WTC11 (cell line): ENCODE data around the gene CRB2. TPM values are rescaled to one million over a fixed set of nuclear protein-coding genes. Genes with fewer than 3 reads are reported as not detected.

Experiments used
- ATAC-seq: fragments of 200-7000 bp; cut with Tn5 transposase; 2 replicates; pipeline ENCODE4 v1.10.0; 2021; ENCODE audit warnings: mild to moderate bottlenecking, moderate library complexity
- CTCF ChIA-PET: fragments of 300-600 bp; sonication (Branson Sonifier 250); formaldehyde crosslinking; loops from one replicate; lab custom pipeline; 2021; ENCODE audit warnings: antibody characterized with exemption; lab: Charles Lee
- POLR2A ChIA-PET: fragments of 350-600 bp; sonication (Branson Sonifier 250); formaldehyde crosslinking; loops from one replicate; lab custom pipeline; 2021; ENCODE audit warnings: antibody characterized with exemption; lab: Charles Lee
- DNase-seq: peaks from one replicate; pipeline ENCODE4 v3.0.0; 2021; ENCODE audit warnings: low spot score
- H3K27ac Mint-ChIP-seq: 2 replicates; pipeline ENCODE4 v1.8.0; 2021; ENCODE audit warnings: mixed read lengths
- H3K27me3 Mint-ChIP-seq: 2 replicates; pipeline ENCODE4 v1.8.0; 2021; ENCODE audit warnings: low read depth, mild to moderate bottlenecking, moderate library complexity, mixed read lengths
- H3K36me3 Mint-ChIP-seq: 2 replicates; pipeline ENCODE4 v1.8.0; 2021; ENCODE audit warnings: mixed read lengths
- H3K4me1 Mint-ChIP-seq: 2 replicates; pipeline ENCODE4 v1.8.0; 2022; ENCODE audit warnings: mixed read lengths
- H3K4me3 Mint-ChIP-seq: 2 replicates; pipeline ENCODE4 v1.8.0; 2021; ENCODE audit warnings: mild to moderate bottlenecking, moderate library complexity, mixed read lengths
- H3K9me3 Mint-ChIP-seq: 2 replicates; pipeline ENCODE4 v1.8.0; 2021; ENCODE audit warnings: mixed read lengths
- ATF2 ChIP-seq: sonication (generic); formaldehyde crosslinking; IDR thresholded peaks from 2 replicates; pipeline ENCODE4 v1.8.1; 2022; ENCODE audit warnings: low read depth, missing genetic modification reagents, borderline replicate concordance
- HMGXB4 ChIP-seq: sonication (generic); formaldehyde crosslinking; IDR thresholded peaks from 2 replicates; pipeline ENCODE4 v1.8.1; 2023; ENCODE audit warnings: mild to moderate bottlenecking, moderate library complexity, missing genetic modification reagents
- JUN ChIP-seq: sonication (generic); formaldehyde crosslinking; IDR thresholded peaks from 2 replicates; pipeline ENCODE4 v1.8.0; 2023; ENCODE audit warnings: mild to moderate bottlenecking, missing genetic modification reagents
- KAT7 ChIP-seq: sonication (generic); formaldehyde crosslinking; IDR thresholded peaks from 2 replicates; pipeline ENCODE4 v1.8.1; 2023; ENCODE audit warnings: missing genetic modification reagents, mild to moderate bottlenecking, borderline replicate concordance
- MAX ChIP-seq: sonication (generic); formaldehyde crosslinking; IDR thresholded peaks from 2 replicates; pipeline ENCODE4 v1.8.0; 2022; ENCODE audit warnings: mild to moderate bottlenecking, missing genetic modification reagents
- NFYB ChIP-seq: sonication (generic); formaldehyde crosslinking; conservative IDR thresholded peaks from 2 replicates; pipeline ENCODE4 v1.8.0; 2022; ENCODE audit warnings: low read depth, missing genetic modification reagents
- NR1H2 ChIP-seq: sonication (generic); formaldehyde crosslinking; IDR thresholded peaks from 2 replicates; pipeline ENCODE4 v1.9.0; 2021; ENCODE audit warnings: mild to moderate bottlenecking, moderate library complexity, missing genetic modification reagents
- SOX15 ChIP-seq: fragments of 250-450 bp; sonication (Bioruptor Pico); IDR thresholded peaks from 2 replicates; pipeline ENCODE4 v1.9.0; 2021; ENCODE audit warnings: mild to moderate bottlenecking
- ZNF138 ChIP-seq: sonication (generic); formaldehyde crosslinking; conservative IDR thresholded peaks from 2 replicates; pipeline ENCODE4 v1.8.1; 2022; ENCODE audit warnings: mild to moderate bottlenecking, moderate library complexity, missing genetic modification reagents
- ZNF219 ChIP-seq: sonication (generic); formaldehyde crosslinking; IDR thresholded peaks from 2 replicates; pipeline ENCODE4 v1.8.0; 2023; ENCODE audit warnings: missing genetic modification reagents, mild to moderate bottlenecking, borderline replicate concordance
- ZNF532 ChIP-seq: fragments of 250-450 bp; sonication (Bioruptor Pico); IDR thresholded peaks from 2 replicates; pipeline ENCODE4 v1.9.0; 2021; ENCODE audit warnings: mild to moderate bottlenecking, borderline replicate concordance
- total RNA-seq: library from RNA; stranded (reverse); gene quantifications from 3 replicates; pipeline ENCODE4 v1.2.3, GENCODE V29; 2021

Gene CRB2
- total RNA-seq, 1 experiment from 2014 or later, result 3.5 TPM

GRCh38 chr9:123421801-123422455 lies 65.9 kb downstream of the CRB2 start:
- peaks cover 41% of the 10 kb centered on the region for H3K4me1 Mint-ChIP-seq
- H3K27ac Mint-ChIP-seq, result peak overlapping the region; percentile 48; the same call in 1 of the 2 replicates

More at GRCh38 chr9:123421801-123422455, 65.9 kb downstream of the CRB2 start:
- Mint-ChIP-seq H3K4me3 (no peak overlapping the region), H3K36me3 (0 out of 2 replicates have a peak, but pooled peaks cover 2% of the 10 kb centered on the region), H3K9me3 (no peaks in the 10 kb centered on the region), H3K27me3 (no peaks in the 10 kb centered on the region; the same call in 1 of the 2 replicates)
- no peak for ATAC-seq
- TF ChIP-seq ZNF532 (CRISPR knock-in tag), result no peak
- TF ChIP-seq KAT7, result no peak
- TF ChIP-seq ZNF219 (CRISPR knock-in tag), result no peak
- TF ChIP-seq JUN (CRISPR knock-in tag), result no peak
- no peak for TF ChIP-seq MAX (CRISPR knock-in tag)
- no peak for TF ChIP-seq ZNF138 (CRISPR knock-in tag)
- no peak for TF ChIP-seq NFYB
- TF ChIP-seq NR1H2 (CRISPR knock-in tag), result no peak
- TF ChIP-seq SOX15, result no peak
- no peak for TF ChIP-seq ATF2 (CRISPR knock-in tag)
- TF ChIP-seq HMGXB4 (CRISPR knock-in tag), result no peak
- POLR2A ChIA-PET, result no interaction called here
- DNase-seq, result no peak
- CTCF ChIA-PET, result interaction anchor here (0.9 to 1.9 kb wide), 5 partner anchors 17 to 688 kb away, joined by 3 to 14 read pairs (median 4); no protein-coding TSS in a partner anchor
